GM10847 (cell line): ENCODE data around the gene CAMK2G.

Experiments
- POLR2A ChIP-seq: IDR thresholded peaks from 2 replicates; pipeline ENCODE4 v1.6.1; 2011; ENCODE audit not compliant: insufficient read length; ENCODE audit errors: extremely low read depth

The CAMK2G gene

GRCh38 chr10:73806176-73806950 is 68.0 kb downstream of the CAMK2G start:
- no peak for TF ChIP-seq POLR2A

DNA sequence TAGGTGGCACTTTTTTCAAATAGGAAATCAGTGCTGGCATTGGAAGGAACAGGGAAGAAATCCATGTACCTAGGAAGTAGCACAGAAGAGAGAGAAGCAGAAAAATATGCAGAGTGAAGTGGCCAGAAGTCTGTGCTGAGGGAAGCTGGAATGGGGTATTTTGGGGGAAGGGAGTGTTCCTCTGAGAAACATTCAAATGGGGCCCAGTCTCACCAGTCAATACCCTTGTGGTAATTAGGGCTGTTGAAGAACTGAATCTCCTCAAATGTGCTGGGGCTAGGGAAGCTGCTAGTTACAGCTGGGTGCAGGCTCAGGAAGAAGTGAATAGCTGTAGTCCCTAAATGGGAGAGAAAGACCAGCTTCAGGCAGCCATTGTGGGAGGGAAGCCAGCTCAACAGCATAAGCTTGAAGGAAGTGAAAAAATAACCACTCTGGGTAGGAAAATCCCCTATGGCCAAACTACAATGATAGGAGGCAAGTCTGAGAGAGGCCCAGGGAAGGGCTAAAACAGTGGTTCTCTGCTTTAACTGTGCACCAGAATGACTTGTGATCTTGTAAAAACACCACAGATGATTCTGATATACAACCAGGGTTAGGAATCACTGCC is 70.6 kb downstream of the CAMK2G start:
- TF ChIP-seq POLR2A: no peak

- no peak for TF ChIP-seq POLR2A
Observed at GRCh38 chr10:73802276-73802991, 71.9 kb downstream of the CAMK2G start.

- no peak for TF ChIP-seq POLR2A
Observed at GRCh38 chr10:73801253-73801590, 73.1 kb downstream of the CAMK2G start.

DNA sequence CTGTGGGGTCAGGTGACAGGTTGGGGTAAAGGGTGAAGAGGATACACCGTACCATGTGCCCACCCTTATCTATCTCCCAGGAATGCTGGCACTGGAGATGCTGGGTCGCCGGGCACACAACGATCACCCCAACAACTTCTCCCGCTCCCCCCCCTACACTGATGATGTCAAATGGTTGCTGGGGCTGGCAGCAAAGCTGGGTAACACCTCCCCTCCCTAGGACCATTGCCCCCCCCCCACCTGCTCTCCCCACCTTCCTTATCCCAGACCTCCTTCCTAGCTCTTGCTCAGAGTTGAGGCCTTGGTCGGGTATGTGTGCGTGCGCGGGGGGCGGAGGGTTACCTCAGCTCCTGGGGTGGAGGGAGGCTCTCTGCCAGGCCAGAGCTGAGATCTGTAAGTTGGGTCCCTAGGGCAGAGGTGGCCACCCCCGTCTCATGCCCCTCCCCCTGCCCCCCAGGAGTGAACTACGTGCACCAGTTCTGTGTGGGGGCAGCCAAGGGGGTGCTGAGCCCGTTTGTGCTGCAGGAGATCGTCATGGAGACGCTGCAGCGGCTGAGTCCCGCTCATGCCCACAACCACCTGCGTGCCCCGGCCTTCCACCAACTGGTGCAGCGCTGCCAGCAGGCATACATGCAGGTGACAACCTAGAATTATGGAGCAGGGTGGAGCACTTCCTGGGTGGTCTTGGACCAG is 73.6 kb downstream of the CAMK2G start:
- no peak for TF ChIP-seq POLR2A

GRCh38 chr10:73799899-73800559 is 74.3 kb downstream of the CAMK2G start:
- no peak for TF ChIP-seq POLR2A

DNA sequence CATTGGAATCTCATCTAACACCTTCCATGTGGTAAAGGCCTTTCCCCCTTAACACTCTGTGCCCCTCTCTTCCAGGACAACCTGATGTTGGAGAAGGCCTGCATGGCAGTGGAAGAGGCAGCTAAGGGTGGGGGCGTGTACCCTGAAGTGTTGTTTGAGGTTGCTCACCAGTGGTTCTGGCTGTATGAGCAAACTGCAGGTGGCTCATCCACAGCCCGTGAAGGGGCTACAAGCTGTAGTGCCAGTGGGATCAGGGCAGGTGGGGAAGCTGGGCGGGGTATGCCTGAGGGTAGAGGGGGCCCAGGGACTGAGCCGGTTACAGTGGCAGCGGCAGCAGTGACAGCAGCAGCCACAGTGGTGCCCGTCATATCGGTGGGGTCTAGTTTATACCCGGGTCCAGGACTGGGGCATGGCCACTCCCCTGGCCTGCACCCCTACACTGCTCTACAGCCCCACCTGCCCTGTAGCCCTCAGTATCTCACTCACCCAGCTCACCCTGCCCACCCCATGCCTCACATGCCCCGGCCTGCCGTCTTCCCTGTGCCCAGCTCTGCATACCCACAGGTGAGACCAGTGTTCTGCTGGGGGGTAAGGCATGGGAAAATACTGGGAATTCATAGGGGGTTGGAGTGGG is 75.3 kb downstream of the CAMK2G start:
- no peak for TF ChIP-seq POLR2A

GRCh38 chr10:73798087-73798486 is 76.3 kb downstream of the CAMK2G start:
- no peak for TF ChIP-seq POLR2A

GRCh38 chr10:73797324-73798025 is 76.9 kb downstream of the CAMK2G start:
- no peak for TF ChIP-seq POLR2A

- TF ChIP-seq POLR2A: no peak
Observed at GRCh38 chr10:73796766-73797165, 77.6 kb downstream of the CAMK2G start.

DNA sequence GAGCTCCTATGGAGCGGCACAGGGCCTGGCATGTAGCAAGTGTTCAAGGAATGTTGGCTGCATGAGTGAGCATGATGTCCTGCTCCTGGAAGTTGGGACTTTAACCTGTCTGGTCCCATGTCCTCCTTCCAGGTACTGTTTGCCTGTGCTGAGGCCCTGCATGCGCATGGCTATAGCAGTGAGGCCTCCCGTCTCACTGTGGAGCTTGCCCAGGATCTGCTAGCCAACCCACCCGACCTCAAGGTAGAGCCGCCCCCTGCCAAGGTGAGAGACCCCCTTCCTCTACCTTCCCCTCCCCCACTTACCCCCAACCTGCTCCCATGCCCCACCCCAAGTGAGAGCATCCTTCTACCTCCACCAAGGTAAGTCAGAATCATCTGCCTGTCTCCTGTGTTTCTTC is 80.9 kb downstream of the CAMK2G start:
- no peak for TF ChIP-seq POLR2A

DNA sequence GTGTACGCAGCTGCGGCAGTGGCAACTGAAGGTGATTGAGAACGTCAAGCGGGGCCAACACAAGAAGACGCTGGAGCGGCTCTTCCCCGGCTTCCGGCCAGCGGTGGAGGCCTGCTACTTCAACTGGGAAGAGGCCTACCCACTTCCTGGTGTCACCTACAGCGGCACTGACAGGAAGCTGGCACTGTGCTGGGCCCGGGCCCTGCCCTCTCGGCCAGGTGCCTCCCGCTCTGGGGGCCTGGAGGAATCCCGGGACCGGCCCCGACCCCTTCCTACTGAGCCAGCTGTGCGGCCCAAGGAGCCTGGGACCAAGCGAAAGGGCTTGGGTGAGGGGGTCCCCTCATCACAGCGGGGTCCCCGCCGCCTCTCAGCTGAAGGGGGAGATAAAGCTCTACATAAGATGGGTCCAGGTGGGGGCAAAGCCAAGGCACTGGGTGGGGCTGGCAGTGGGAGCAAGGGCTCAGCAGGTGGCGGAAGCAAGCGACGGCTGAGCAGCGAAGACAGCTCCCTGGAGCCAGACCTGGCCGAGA is 82.4 kb downstream of the CAMK2G start:
- no peak for TF ChIP-seq POLR2A

- TF ChIP-seq POLR2A: no peak
Observed at GRCh38 chr10:73790886-73791625, 83.3 kb downstream of the CAMK2G start.
